GM20431 (cell line): ENCODE results near the gene KIRREL3.

ENCODE experiments used
- in situ Hi-C: fragments of 300-500 bp; cut with MseI, MboI; formaldehyde crosslinking; loops from one replicate; pipeline ENCODE4 v1.15.0; 2020; ENCODE audit warnings: low sequenced_read_pairs; ENCODE audit not compliant: unreplicated experiment

KIRREL3 gene

DNA sequence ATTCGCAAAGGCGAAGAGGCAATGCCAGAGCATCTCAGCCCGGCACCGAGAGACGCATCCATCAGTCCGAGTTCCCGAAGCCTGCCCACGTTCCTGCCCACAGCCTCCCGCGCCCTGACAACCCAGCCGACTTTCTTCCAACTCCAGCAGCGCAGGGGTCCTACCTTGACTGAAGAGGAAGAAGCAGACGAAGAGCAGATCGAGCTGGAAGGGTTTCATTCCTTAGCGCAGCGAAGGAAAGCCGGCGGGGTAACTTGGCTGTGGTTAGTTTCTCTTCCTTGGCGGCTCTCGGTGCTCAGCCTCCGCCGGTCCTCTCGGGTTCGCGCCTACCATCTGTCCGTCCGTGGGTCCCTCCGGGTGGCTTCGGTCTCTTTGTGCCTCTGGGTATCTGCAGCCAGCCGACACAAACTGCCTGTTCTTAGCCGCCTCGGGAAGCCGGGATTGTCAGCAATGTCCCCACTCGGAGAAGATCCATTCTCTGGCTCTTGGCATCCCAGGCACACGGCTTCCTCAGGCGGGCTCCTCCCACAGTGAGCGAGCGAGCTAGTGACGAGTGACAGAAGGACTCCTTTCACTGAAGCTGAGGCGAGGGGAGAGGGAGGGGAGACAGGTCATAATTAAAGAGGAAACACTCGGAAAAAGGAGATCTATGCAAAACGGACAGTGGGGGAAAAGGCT is at the start of gene KIRREL3:
Gene KIRREL3 (minus strand): TSS at position 480 of the 678 bp plus-strand sequence.
- in situ Hi-C loops: no loop called here

- in situ Hi-C loops: no loop called here
Measured at GRCh38 chr11:127050186-127050585, 49.6 kb upstream of the KIRREL3 start.

GRCh38 chr11:127049486-127049885 is 48.9 kb upstream of the KIRREL3 start:
- in situ Hi-C loops: no loop called here

GRCh38 chr11:127044535-127044934 is 44.0 kb upstream of the KIRREL3 start:
- in situ Hi-C loops: no loop called here

GRCh38 chr11:127042445-127042844 is 41.9 kb upstream of the KIRREL3 start:
- in situ Hi-C loops: no loop called here

DNA sequence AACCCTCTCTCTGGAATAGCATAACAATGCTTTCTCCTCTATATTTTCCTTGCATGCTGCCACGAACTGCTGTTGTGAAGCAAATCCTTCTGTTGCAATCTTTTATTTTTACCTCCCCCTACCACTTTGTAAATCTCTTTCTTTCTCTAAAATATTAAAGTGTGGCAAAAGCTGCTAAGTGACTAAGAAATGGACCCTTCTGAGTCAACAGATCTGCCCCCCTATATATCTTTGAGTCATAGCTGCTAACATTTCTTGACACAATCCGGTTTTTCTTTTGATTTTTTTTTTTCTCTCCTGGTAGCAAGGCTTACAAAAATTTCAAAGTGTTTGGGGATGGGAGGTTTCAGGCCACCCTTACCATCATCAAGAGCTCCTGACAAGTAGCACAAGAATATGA is 39.0 kb upstream of the KIRREL3 start:
- in situ Hi-C loops: no loop called here

GRCh38 chr11:127037596-127037995 is 37.0 kb upstream of the KIRREL3 start:
- in situ Hi-C loops: no loop called here

DNA sequence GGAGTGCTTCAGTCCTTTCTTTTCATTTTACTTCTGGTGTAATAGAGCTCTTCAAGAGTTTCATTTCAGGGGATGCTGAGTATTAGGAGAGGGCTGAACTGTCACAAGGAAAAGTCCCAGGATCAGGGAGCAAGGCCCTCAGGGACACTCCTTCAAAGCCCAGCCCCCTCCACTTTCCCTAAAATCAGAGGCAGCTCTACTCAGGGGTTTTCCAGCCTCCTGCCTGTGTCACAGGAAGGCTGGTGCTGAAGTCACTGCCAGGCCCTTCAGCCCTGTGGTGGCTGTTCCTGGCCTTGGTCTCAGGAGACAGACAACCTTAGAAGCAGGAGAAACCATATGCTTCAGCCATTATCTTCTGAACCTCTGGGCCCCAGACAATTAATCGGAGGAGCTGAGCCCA is 36.4 kb upstream of the KIRREL3 start:
- in situ Hi-C loops: no loop called here

DNA sequence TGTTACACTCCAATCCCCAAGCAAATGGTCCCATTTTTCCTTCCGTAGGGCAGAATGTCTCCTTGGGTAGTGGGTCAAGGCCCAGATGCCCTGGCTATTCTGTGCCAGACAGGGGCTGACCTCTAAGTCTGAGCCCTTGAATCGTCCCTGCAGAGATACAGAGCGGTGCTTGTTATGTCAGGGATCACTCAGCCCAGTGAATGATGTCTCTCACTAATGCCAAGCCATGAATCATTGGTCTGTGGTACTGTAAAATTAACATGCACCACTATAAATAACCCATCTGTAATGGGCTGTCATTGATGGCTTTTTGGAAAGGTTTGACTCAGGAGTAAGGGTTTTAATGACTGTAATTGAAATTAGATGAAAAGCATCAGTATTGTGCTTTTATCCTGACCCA is 35.3 kb upstream of the KIRREL3 start:
- in situ Hi-C loops: no loop called here

- in situ Hi-C loops: no loop called here
Measured at GRCh38 chr11:127034973-127035372, 34.4 kb upstream of the KIRREL3 start.

GRCh38 chr11:127028648-127029047 is 28.1 kb upstream of the KIRREL3 start:
- in situ Hi-C loops: no loop called here

DNA sequence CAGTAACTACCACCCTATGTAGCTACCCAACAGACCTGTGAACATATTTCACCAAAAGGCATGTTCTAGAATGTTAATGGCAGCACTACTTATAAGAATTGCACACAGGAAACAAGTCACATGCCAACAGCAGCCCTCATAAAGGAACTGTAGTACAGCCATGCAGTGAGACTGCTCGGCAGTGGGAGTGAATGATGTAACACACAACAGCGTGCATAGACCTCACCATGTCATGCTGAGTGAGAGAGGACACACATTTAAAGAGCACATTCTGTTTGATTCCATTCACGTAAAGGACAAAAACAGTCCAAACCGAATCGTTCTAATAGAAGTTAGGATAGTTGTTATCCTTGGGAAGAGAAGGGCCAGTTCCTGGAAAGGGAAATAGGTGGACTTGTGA is 27.2 kb upstream of the KIRREL3 start:
- in situ Hi-C loops: no loop called here

DNA sequence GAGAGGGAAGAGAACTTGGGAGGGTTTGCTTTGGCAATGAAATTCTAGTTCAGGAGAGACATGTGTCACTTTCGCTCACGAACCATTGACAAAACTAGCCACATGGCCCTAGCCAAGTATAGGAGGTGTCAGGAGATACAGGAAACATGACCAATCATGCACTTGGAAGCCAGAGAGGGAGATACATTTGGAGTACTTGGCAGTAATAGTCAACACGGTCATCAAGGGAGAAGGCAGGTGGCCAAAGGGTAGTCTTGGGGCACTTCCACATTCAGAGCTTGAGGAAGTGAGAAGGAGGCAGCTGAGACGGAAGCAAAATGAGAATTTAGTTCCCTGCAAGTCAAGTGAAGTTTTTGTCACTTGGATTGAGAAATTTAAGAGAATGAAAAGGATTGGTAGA is 26.4 kb upstream of the KIRREL3 start:
- in situ Hi-C loops: no loop called here

- in situ Hi-C loops: no loop called here
Measured at GRCh38 chr11:127023991-127024390, 23.4 kb upstream of the KIRREL3 start.

GRCh38 chr11:127018683-127019279 is 18.2 kb upstream of the KIRREL3 start:
- in situ Hi-C loops: no loop called here

DNA sequence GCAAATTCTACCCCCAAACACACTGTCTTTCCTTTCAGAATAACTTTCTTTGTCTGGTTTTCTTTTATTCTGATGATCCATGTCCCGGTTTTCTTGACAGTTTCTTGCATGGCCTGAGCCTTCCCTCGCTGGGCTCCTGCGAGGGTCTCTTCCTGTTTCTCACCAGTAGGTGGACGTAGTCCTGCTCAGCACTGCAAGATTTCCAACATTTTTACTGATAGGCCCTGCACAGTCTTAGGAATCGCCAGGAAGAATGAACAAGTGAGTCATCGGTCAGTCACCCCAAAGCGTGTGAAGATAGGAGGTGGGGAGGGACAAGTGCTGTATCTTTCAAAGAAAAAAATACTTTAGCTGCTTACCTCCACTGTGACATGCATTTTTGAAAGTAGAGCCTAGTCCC is 16.9 kb upstream of the KIRREL3 start:
- in situ Hi-C loops: no loop called here

DNA sequence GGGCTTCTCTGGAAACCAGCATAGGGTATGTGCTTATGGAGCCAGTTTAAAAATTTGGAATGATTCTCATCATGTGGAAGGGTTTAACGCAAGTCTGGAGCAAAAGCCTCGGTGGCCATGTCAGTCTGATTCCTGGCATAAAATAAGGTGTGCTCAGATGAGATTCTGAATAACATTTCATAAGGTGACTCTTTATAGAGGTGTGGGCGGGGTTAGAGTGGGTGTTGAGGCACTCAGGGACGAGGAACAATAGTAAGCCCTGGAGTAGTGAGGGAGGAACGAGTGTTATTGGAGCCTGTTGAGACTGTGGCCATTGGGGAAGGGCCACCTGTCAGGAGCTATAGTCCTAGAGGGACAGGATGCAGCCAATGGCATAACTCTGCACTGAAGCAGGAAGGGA is 13.0 kb upstream of the KIRREL3 start:
- in situ Hi-C loops: no loop called here

DNA sequence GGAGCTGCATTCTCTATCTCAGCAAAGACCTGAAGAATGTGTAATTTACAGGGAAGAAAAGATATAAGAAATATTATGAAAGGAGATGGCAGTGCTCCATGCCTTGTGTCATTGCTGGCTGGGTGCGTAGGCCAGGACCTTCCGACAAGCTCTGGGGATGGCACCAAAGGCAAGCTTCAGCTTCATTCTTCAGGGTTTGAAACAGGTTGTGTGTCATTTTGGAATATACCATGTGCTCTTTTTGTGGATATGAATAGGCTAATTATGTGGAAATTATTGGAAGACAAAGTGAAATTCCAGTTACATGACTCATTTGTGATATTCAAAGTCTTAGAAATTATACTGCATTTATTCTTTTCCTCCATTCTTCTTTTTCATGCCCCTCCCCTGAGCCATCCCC is 5.7 kb upstream of the KIRREL3 start:
- in situ Hi-C loops: no loop called here

- in situ Hi-C loops: no loop called here
Measured at GRCh38 chr11:127003260-127003981, 2.9 kb upstream of the KIRREL3 start.

DNA sequence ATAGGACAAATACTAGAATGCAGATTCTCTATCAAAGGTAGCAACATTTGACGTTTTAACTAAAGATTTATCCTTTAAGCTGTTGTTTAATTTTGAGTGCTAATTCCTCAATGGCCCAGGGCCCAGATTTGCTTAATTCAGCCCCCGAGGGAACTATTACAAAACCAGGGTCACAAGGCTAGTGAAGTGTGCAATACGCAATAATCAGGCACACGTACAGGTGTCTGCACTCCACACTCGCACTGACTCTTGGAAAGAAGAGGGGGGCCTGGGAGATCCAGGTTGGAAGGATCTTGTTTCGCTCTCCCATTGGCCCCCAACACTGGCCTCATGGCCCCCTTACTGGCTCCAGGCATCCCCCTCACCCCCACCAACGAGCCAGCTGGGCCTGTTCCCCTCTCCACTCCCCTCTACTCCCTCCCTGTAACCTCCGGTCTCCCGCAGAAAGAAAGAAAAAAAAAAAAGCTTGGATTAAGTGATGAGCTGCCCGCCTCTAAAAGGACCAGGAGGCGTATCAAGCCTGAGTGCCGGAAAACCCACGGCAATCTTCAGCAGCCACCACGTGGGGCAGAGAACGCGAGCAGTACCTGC is 2.2 kb upstream of the KIRREL3 start:
- in situ Hi-C loops: no loop called here

- in situ Hi-C loops: no loop called here
Measured at GRCh38 chr11:127000981-127001380, 411 bp upstream of the KIRREL3 start.
